NCI-H1436 (cell line): ENCODE measurements around the gene SLC4A7.
"Not testable (repeated sequence)": the region's sequence is repeated elsewhere in the genome, so short reads cannot be mapped to it uniquely, and the experiment has no call there.

ENCODE experiments used
- DNase-seq: peaks from one replicate; lab custom pipeline; 2025; lab: John Stamatoyannopoulos, UW

SLC4A7 gene

DNA sequence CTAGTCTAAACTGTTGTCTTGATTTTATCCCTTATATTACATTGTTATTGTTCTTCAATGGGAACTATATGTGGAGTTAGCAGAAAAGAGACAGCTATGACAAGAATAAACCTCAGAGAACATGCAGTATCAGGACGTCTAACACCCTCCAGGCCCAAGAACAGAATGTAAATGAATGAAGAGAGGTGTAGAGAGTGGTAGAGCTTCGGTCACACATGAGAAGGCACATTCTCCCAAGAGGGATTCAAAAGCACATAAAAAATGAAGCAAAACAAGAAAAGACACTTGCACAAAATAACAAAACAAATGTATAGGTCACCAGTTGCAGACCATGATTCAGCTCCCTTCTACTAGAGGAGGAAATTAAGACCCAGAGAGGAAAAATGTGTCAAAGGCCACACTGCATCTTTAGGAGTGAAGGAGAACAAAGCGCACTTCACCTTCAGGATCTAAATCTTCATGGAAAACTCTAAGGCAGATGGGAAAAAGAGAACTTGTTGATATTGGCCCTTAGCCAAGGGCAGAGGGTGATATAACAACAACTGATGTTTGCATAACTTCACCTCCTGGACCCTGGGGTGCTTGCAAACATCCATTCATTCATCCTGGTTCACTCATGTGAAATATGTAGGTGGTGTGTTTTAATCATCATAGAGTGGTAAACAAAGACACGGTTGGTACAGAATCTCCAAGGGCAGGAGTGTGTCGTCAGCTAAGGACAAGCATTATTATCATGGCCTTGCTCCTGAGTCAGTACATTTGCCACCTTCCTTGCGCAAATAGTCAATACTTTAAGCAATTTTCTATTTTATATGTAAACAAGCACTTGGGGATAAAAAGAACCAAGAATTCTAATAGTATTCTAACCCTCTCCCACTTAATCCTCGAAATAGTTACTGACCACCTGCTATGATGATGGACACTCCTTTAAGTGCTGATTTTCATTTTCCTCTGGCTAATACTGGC lies 123.8 kb downstream of the SLC4A7 start:
- no peak for DNase-seq

DNA sequence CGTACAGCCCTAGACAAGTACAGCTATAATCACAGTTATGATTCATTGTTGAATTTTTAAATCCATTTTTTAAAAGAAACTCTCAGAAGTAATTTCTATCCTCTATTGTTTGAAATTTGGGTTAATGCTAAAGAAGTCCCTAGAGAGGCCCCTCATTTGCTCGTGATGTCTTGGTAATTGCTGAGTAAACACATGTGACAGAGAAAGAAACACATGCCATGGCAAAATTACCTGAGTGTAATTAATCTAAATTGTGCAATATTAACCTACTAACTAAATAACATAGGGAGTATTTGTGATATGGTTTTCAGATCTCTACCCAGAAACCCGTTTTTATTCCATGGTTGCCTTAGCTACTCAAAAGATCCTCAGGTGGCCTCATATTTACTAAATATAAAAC lies 125.8 kb downstream of the SLC4A7 start:
- DNase-seq = peak; percentile 47

DNA sequence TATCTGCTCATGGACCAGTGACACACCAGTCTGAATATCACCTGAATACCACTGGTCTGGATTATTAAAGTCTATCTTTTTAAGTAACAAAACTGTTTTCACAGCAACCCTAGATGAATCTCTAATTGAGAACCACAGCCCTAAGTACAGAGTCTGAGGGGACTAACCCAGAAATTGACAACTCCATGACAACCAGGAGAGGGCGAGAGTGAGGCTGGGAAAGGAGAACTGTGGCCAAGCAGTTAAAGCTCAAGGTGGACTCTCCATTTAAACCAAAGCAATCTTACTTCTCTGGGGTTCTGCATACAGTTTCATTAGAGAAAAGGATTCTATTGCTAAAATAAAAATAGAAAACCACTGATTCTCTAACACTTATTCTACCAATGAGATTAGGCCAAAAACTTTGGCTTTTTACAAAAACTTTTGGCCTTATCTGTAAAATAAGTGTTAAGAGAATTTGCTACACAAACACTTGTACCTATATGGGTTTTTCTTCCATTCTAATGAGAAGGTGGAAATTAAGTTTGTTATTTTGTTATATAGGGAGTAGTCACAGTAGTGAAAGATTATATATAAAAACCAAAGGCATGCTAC lies 126.4 kb downstream of the SLC4A7 start:
- DNase-seq = peak; percentile 10

DNA sequence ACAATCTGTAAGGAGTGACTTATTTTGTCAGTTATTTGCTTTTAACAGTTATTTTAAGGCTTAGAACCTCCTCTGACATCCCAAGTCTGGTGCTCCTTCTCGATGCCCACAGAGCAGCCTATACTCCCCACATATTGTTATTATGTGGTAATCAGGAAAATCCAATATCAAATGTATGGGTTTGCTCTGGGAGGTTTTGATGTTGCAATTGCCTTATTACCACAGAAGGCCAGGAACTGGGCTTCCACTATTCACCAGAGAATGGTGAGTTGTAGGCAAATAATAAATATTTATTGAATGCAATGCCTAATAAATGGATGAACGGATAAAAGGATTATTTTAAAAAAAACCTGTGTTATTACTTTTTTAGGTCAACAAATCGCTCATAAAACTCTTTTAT lies 127.2 kb downstream of the SLC4A7 start:
- DNase-seq = no peak

DNA sequence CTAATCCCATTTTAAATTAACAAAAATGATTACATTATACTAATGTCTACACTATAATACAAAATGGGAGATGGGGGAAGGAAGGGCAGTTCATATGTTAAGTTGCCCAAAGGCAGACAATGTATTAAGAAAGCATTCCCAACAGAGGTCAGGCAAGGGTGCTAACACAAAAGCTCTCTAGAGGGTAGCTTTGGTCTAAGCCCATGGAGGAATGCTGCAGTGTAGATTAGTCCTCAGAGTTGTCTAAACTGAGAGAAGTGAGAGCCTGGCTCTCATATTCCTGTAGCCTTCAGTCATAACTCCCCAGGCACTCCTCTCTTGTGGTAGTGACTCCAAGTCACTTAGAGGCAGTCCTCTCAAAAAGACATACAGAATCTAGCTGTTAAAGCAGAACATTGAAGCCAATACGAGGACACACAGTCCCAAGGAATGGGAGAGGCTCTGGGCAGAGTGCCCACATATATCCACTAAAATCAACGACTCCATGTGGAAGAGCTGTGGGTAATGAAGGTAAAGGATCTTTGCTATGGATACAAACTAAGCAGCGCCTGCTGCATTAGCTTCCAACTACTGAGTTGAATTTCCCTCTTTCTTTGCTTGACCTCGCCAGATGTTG lies 129.5 kb downstream of the SLC4A7 start:
- no peak for DNase-seq

DNA sequence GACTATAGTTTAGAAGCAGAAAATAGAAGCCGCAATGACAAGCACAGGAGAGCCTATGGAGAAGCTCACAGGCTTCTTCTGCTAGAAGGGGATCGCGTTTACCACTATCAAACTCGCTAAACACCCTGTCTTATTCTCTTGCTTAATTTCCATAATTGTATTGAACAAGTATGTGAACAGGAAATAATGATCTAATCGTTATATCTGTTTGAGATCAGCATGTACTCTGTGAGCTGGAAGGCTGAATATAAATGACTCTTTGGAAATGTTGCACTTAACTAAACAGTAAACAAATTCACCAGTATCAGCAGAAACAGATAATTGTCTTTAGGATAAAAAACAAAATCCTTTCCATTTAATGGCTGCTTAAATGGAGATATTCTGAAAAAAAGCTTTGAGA lies 130.0 kb downstream of the SLC4A7 start:
- DNase-seq = no peak

DNA sequence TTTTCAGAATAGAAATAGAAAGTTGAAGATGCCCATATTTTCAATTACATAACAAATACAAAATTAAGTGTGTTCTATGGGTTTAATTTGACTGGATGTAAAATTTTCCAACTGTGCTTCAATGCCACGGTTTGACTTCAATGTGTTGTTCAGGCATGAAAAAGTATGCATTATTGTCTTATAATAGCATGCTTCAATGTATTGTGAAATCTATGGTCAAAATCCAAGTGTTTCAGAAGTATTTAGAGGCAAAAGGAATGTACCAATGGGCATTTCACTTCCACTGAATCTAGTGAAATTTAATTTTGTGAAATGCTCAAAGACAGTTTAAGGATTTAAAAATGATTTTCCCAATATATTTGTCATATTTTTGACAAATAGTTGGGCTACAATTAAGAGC lies 131.0 kb downstream of the SLC4A7 start:
- DNase-seq = no peak

DNA sequence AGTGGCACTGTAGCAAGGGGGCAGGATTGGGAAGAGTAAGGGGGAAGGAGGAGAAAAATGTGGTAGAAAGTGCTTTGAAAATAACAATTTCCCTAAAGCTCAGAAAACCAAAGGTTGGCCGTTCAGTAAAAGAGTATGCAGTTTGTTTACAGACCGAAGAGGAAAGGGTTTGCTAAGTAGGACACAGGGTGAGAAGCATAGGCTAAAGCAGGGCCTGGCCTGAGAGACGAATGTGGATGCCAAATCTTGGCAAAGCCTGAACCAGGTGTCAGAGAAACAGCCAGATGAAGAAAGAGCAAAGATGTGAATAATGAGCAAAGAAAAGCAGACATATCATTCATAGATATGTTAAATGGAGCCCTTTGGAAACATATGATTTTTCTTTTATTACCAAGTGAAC lies 132.1 kb downstream of the SLC4A7 start:
- DNase-seq = no peak

DNA sequence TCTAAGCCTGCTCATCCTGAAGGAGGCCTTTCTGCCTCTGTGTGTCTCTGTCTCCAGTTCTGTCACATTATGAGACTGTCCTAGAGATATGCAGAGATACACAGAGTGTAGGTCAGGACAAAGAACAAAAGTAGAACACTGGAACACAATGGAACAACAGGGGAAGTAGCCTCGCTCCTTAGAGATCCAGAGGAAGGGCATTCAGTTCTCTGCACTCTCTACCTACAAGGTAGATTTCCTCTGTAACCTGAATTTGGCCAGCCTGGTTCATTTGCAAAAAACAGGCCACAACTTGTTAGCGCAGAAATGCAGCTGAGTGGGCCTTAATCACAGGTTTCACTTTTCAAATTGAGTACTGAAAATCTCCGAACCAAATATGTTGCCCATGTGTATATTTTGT lies 134.4 kb downstream of the SLC4A7 start:
- no peak for DNase-seq

DNA sequence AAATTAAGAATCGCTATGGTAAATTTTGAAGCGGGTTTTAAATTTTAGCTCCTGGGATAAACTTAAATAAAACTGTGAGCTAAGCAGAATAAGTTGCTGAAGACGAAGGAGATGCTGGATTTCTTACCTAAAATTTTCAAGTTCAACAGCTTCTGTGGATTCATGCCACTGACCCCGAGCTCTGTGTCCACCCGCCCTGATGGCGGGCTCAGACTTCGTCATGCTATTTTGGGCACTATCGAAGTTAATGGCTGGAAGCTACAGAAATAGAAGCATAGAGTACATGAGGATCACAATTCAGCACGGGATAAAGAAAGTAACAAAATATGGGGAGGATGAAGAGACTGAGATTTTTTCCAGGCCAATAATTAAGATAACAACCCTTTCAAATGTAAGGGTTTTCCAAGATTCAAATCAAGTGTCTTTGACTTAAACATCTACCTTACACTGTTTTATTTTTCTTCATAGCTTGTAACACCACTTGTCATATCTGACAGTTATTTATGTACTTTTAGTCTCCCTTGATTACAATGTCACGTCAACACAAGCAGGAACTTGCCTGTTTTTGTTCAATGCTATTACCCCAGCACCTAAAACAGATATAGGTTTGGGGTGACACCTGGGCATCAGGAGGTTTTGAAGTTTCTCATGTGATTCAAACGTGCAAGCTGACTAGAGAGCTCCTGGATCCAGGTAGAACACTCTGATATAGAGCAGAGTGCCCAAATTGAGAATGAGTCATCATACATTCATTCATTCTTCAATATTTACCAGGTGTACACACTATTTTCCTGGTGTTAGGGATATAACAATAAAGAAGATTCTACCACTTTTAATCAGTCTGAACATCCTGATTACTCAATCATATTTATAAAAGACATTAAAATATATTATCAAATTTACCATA lies 138.0 kb downstream of the SLC4A7 start:
- no peak for DNase-seq

DNA sequence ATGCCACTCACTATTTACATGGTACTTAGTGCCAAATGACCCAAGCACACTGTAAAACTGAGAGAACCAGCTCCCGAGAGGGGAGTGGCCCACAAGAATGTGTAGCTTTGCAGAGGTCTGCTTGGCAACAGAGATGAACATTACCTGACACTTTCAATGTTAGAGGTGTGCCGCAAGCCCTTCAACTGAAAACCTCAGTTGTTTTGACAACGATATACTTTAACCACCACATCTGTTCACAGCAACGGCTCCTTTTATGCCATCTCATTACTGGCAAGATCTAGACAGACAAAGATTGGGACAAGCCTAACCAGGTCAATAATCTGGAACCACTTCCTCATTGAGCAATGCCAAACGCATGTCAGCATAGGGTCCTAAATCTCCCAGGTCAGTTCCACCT lies 138.7 kb downstream of the SLC4A7 start:
- no peak for DNase-seq

DNA sequence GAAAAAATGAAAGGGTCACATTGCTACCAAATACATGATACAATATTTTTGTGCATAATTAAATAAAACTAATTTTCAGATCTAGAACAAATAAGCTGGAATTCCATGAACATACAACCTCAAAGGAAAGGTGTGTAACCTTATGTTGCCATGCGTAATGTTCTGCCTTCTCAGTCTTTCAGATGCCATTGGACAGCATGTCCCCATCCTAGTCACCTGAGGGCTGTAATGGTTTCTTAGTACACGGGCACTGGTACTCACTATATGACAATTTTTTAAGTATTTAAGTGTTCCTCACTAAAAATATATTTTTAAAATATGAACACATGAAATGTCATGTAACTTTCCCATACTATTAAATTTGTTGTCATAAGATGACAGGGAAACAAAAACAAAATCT lies 139.1 kb downstream of the SLC4A7 start:
- DNase-seq = no peak

DNA sequence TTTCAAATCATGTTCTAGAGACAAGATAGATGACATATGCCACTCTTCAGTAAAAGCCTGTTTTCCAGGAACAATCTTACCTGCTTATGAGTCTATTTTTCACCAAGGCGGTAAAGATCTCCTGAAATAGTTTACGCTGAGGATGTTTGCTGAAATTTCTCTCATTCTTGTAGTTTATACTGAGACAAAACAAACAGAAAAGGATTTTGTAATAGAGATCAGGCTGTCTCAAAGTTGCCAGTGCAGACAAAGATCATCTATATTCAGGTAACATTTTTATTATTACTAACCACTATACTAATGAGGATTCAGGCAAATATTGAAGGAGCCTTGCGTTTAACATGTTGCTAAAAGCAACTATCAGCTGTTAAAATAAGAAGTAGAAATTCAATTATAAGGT lies 140.0 kb downstream of the SLC4A7 start:
- DNase-seq = no peak

DNA sequence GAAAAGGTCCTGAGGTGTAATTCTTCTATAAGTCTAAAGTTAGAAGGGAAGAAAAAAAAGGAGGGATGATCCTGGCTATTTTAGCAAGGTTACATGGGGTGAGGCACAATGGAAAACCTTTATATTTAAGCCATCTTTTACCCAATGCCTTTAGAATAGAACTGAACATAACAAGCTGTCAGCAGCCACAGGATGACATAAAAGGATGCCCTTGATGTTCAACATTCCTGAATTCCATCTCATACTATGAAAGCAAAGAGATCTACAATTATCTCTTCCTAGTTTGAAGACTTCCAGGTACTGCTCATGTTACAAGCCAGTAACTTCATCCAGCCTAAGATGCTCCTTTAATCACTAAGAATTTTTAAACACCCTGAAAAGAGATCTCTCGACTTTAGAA lies 141.9 kb downstream of the SLC4A7 start:
- no peak for DNase-seq

DNA sequence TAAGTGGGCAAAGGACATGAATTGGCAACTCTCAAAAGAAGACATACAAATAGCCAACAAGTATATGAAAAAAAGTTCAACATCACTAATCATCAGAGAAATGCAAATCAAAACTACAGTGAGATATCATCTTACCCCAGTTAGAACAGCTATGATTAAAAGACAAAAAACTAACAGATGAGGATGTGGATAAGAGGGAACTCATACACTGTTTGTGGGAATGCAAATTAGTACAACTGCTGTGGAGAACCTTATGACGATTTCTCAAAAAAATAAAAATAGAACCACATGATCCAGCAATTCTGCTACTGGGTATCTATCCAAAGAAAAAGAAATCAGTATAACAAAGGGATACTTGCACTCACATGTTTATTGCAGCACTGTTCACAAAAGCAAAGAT lies 143.7 kb downstream of the SLC4A7 start:
- DNase-seq = no peak

DNA sequence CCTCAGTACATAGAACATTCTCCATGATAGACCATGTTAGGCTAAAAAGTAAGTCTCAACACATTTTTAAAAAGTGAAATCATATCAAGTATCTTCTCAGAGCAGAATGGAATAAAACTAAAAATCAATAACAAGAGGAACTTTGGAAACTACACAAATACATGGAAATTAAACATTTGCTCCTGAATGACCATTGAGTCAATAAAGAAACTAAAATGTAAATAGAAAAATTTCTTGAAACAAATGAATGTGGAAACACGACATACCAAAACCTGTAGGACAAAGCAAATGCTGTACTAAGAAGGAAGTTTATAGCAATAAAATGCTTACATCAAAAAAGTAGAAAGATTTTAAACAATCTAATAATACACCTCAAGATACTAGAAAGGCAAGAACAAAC lies 148.6 kb downstream of the SLC4A7 start:
- no peak for DNase-seq

DNA sequence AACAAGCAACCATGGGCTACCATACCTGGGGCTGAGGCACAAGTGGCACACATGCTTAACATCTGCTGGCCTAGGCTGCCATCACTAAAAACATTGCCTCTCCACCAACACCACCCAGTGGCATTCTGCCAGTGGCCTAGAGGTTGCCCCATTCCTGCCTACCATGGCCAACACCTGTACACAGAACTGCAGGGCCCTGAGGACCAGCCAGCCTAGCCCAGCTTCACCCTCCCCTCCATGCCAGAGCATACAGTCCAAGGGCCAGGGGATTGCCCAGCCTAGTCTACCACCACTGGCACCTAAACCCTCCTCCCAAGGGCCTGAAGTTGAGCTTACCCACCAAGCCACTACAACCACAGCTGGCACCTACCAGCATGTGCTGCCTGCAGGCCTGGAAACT lies 150.3 kb downstream of the SLC4A7 start:
- no peak for DNase-seq

DNA sequence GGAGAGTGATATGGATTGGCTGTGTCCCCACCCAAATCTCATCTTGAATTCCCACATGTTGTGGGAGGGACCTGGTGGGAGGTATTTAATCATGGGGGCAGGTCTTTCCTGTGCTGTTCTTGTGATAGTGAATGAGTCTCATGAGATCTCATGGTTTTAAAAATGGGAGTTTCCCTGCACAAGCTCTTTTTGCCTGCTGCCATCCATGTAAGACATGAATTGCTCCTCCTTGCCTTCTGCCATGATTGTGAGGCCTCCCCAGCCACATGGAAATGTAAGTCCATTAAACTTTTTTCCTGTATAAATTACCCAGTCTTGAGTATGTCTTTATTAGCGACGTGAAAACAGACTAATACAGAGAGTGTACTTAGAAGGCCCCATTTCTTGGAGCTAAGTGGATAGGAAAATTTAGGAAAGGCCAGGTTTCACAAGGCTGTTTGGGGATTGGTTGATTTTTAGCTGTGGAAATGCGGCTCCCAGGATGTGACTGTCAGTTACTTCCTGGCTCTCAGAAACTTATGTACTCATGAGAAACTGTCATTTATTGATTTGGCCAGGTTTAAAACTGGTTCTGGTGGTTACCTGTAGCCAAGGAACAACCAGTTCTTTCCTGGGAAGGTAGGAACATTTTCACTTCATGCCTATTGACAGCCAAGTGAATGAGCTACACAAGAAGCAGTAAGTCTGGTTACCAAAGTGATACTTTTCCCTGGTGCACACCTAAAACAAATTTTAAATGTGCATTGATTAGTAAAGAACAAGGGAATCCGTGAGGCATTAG lies 155.0 kb downstream of the SLC4A7 start:
- DNase-seq = not testable (repeated sequence)

DNA sequence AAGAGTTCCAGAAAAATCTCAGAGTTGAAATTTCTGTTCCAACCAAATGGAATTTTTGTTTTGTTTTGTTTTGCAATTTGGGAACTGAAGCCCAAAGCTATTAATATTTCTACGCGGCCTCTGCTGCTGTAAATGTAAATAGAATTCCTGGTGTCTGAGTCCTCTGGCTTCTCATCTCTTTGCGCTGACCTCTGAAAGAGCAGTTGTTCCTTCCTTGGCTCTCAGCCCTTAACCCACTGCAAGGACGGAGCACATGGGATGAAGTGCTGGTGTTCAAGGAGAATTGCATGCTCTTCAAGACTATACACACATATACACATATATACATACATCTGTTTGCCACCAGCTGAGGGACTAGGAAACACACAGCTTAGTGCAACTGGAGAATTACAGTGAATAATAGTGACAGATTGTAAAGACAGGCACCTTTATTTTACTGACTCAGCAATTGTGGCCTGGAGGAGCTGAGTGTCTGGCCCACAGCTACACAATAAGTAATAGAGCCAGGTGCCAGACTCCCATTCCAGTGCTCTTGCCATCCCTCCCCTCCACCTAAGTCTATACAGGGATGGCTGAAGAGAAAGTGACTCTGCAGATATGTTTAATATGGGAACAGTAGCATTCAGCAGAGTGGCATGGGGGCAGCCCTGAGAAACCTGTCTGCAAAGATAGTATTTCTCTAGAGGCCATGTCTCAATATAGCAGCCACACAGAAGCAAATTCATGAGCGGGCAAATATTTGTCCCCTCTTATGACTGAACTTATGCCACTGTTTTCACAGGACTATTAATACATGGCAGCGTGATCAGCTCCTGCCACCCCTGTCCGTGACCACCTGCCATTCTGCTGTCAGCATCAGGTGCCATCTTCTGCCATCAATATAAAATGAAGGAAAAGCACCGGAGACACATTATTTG lies 157.3 kb downstream of the SLC4A7 start:
- DNase-seq = no peak

DNA sequence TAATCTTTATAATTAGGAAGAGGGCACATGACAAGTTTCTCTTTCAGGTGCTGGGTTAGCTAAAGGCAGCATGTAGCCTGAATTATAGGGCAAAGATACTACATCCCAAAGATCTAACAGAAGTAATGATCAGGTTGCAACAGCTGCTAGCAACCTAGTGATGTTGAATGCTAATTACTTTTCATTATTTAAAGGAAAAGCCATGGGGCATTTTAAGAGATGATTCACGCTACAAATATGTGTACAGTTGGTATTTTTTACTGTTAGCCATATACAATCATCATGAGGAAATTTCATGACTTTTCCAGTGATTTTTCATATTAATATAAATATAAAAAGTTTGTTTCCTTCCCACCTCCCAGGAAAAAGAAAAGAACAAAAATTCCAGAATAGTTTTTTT lies 158.0 kb downstream of the SLC4A7 start:
- DNase-seq = no peak
